K562 (cell line): Measurements from ENCODE around the gene ZBTB46. TPM values are rescaled to one million over a fixed set of nuclear protein-coding genes. Genes with fewer than 3 reads are reported as not detected.

Experiments
- ATAC-seq: fragments of 200-7000 bp; cut with Tn5 transposase; 3 replicates; pipeline ENCODE4 v1.9.1; 2020; ENCODE audit warnings: moderate library complexity
- BruUV-seq: library from RNA; stranded (reverse); fragments of 400-500 nt; replicated peaks from 2 replicates; lab custom pipeline; 2021; lab: Mats Ljungman, UMichigan
- CTCF ChIA-PET: fragments of 300-600 bp; formaldehyde crosslinking; extraction: SDS; loops from one replicate; lab custom pipeline; 2021; ENCODE audit warnings: low intra/inter-chr PET ratio; lab: Yijun Ruan, JAX
- POLR2A ChIA-PET: fragments of 300-600, 350-650 bp; sonication (Branson Sonifier 250); formaldehyde crosslinking; extraction: SDS; loops from one replicate; lab custom pipeline; 2021; ENCODE audit warnings: antibody characterized with exemption, inconsistent platforms; lab: Yijun Ruan, JAX
- DNase-seq, 4 experiments: peaks; one replicate each; pipeline versions ENCODE4 v3.0.0 to v3.0.0-alpha.2; 2011 to 2018; ENCODE audit warnings: low spot score in 3 of 4, mixed read lengths in 3 of 4; ENCODE audit errors: extremely low read depth in 1 of 4
- FAIRE-seq: peaks from 2 replicates; lab custom pipeline; 2011; peaks lifted over from hg19 to GRCh38; lab: Jason Lieb, UNC
- H2AFZ ChIP-seq: 2 replicates; pipeline ENCODE4 v1.6.0; 2011; ENCODE audit warnings: low read depth, low read length, control low read depth, inconsistent platforms
- H3K27ac ChIP-seq: fragments of 200-600 bp; 3 replicates; pipeline ENCODE4 v1.8.0; 2011; ENCODE audit warnings: low read depth, mild to moderate bottlenecking, control low read depth, inconsistent platforms, low read length, moderate library complexity, mixed read lengths; ENCODE audit errors: extremely low read depth
- H3K27me3 ChIP-seq, 2 experiments: fragments of 300-600 bp in 1 of 2; 2 replicates in 1 of 2; 3 replicates in 1 of 2; pipeline versions ENCODE4 v1.6.0 to v1.8.0; 2011; ENCODE audit warnings: inconsistent platforms in 2 of 2, low read length in 2 of 2, mild to moderate bottlenecking in 1 of 2, mixed read lengths in 1 of 2, moderate library complexity in 1 of 2; ENCODE audit not compliant: control insufficient read depth in 2 of 2, insufficient read depth in 2 of 2
- H3K36me3 ChIP-seq: fragments of 300-600 bp; 3 replicates; pipeline ENCODE4 v1.8.0; 2011; ENCODE audit warnings: mild to moderate bottlenecking, low read length, inconsistent platforms; ENCODE audit not compliant: control insufficient read depth, insufficient read depth
- H3K4me1 ChIP-seq, 2 experiments: fragments of 200-600 bp in 1 of 2; replicated peaks in 1 of 2; 2 replicates in 1 of 2; 3 replicates in 1 of 2; pipeline versions ENCODE4 v1.5.1 to v1.8.0; 2011; ENCODE audit warnings: inconsistent platforms in 2 of 2, low read length in 2 of 2, mild to moderate bottlenecking in 1 of 2, mixed read lengths in 1 of 2, moderate library complexity in 1 of 2; ENCODE audit not compliant: control insufficient read depth in 2 of 2, insufficient read depth in 2 of 2
- H3K4me2 ChIP-seq: 2 replicates; pipeline ENCODE4 v1.6.1; 2011; ENCODE audit warnings: low read length, control low read depth, inconsistent platforms, mixed read lengths; ENCODE audit not compliant: insufficient read depth
- H3K4me3 ChIP-seq: fragments of 200-600 bp; sonication (generic), shearing (Covaris generic); 2 replicates; pipeline ENCODE4 v1.5.1; 2016; ENCODE audit warnings: control low read depth, inconsistent platforms
- H3K79me2 ChIP-seq: fragments of 200-600 bp; 3 replicates; pipeline ENCODE4 v1.8.0; 2011; ENCODE audit warnings: low read length, inconsistent platforms; ENCODE audit not compliant: control insufficient read depth, insufficient read depth
- H3K9ac ChIP-seq, 2 experiments: 2 replicates each; pipeline versions ENCODE4 v1.6.0 to v1.6.1; 2011; ENCODE audit warnings: low read depth in 2 of 2, low read length in 2 of 2, control low read depth in 1 of 2, inconsistent platforms in 1 of 2, mild to moderate bottlenecking in 1 of 2, mixed read lengths in 1 of 2; ENCODE audit not compliant: insufficient read depth in 1 of 2
- H3K9me1 ChIP-seq: one replicate; pipeline ENCODE4 v1.6.0; 2011; ENCODE audit warnings: inconsistent platforms, mild to moderate bottlenecking, low read length, moderate library complexity; ENCODE audit not compliant: control insufficient read depth, insufficient read depth
- H3K9me3 ChIP-seq: replicated peaks from 2 replicates; pipeline ENCODE4 v1.5.1; 2011; ENCODE audit warnings: low read depth, low read length, inconsistent platforms; ENCODE audit not compliant: control insufficient read depth, insufficient read depth
- H4K20me1 ChIP-seq: replicated peaks from 2 replicates; pipeline ENCODE4 v1.6.1; 2011; ENCODE audit warnings: low read length, inconsistent platforms, mixed read lengths; ENCODE audit not compliant: control insufficient read depth, insufficient read depth
- CEBPB ChIP-seq: fragments of 450-650 bp; IDR thresholded peaks from 2 replicates; pipeline ENCODE4 v1.6.1; 2016; ENCODE audit warnings: missing genetic modification characterization, missing compliant biosample characterization
- FOXK2 ChIP-seq, 2 experiments: fragments of 450-650 bp; IDR thresholded peaks in 1 of 2; conservative IDR thresholded peaks in 1 of 2; 2 replicates each; pipeline ENCODE4 v1.6.1; 2016; ENCODE audit warnings: low read depth in 2 of 2, mild to moderate bottlenecking in 1 of 2
- NFIC ChIP-seq: fragments of 450-650 bp; IDR thresholded peaks from 2 replicates; pipeline ENCODE4 v1.6.1; 2017; ENCODE audit warnings: mild to moderate bottlenecking, inconsistent platforms
- SP1 ChIP-seq: sonication (generic); formaldehyde crosslinking; IDR thresholded peaks from 2 replicates; pipeline ENCODE4 v1.8.1; 2022; ENCODE audit warnings: mild to moderate bottlenecking, missing genetic modification reagents
- TAF1 ChIP-seq: IDR thresholded peaks from 2 replicates; pipeline ENCODE4 v1.6.1; 2011; ENCODE audit warnings: mild to moderate bottlenecking, low read length, moderate library complexity; ENCODE audit not compliant: insufficient read depth, control insufficient read depth, severe bottlenecking; ENCODE audit errors: extremely low read depth
- ZBTB7A ChIP-seq: IDR thresholded peaks from 2 replicates; pipeline ENCODE4 v1.6.1; 2011; ENCODE audit warnings: low read depth, mild to moderate bottlenecking, low read length, moderate library complexity, borderline replicate concordance; ENCODE audit not compliant: control insufficient read depth
- ZNF717 ChIP-seq: fragments of 250-450 bp; sonication (Bioruptor Pico); IDR thresholded peaks from 2 replicates; pipeline ENCODE4 v1.5.0; 2021
- WGBS: fragments of 100-300 bp; shearing (Covaris generic); methylation state at CpG from one replicate; pipeline ENCODE4 v1.1.6; 2016; ENCODE audit warnings: low coverage, mixed read lengths; ENCODE audit not compliant: insufficient coverage; ENCODE audit errors: missing lambda C conversion rate; 5-methylcytosine and 5-hydroxymethylcytosine counted together
- in situ Hi-C: fragments of 300-500 bp; cut with MboI; formaldehyde crosslinking; loops from 4 replicates; pipeline ENCODE4 v1.15.0; 2018; ENCODE audit warnings: inconsistent platforms, mixed read lengths
- intact Hi-C: fragments of 100-400 bp; cut with micrococcal nuclease; formaldehyde crosslinking; loops from 2 replicates; pipeline ENCODE4 v1.14.2; 2022
- polyA plus RNA-seq, 8 experiments: library from polyadenylated mRNA; depleted of rRNA in 4 of 8; stranded (reverse) in 5 of 8; unstranded in 3 of 8; fragments of >200 nt; fragmentation: Nextera tagmentation in 2 of 8; fragmentation: Illumina TruSeq in 1 of 8; extraction: Ambion mirVana in 2 of 8; extraction: Trizol in 1 of 8; gene quantifications; 2 replicates each; pipeline versions ENCODE4 v1.2.1 to v1.2.3, GENCODE V29; 2011 to 2014; ENCODE audit warnings: inconsistent platforms in 1 of 8, missing spikeins in 1 of 8
- total RNA-seq, 7 experiments: library from RNA; depleted of rRNA in 6 of 7; stranded (reverse); fragments of >200 nt in 6 of 7; fragmentation: Illumina TruSeq in 2 of 7; extraction: Trizol in 2 of 7; gene quantifications; 2 replicates each; pipeline versions ENCODE4 v1.2.1 to v1.2.3, GENCODE V29; 2011 to 2021; ENCODE audit warnings: low replicate concordance in 1 of 7
- TF ChIP-seq, protein P1 (sequence below): fragments of 450-650 bp; IDR thresholded peaks from 2 replicates; pipeline ENCODE4 v1.6.1; 2016; ENCODE audit warnings: antibody characterized with exemption
- TF ChIP-seq, protein P2 (sequence below): IDR thresholded peaks from 2 replicates; pipeline ENCODE4 v1.6.1; 2011; ENCODE audit warnings: borderline replicate concordance, low read depth, mild to moderate bottlenecking, moderate library complexity, low read length; ENCODE audit not compliant: insufficient read depth, poor library complexity, severe bottlenecking
- TF ChIP-seq, protein P3 (sequence below), 2 experiments: fragments of 450-650 bp; conservative IDR thresholded peaks; 2 replicates each; pipeline ENCODE4 v1.6.1; 2017; ENCODE audit warnings: mild to moderate bottlenecking in 2 of 2, moderate library complexity in 2 of 2
- TF ChIP-seq, protein P4 (sequence below): fragments of 250-450 bp; sonication (Bioruptor Pico); IDR thresholded peaks from 2 replicates; pipeline ENCODE4 v1.5.0; 2021
- TF ChIP-seq, protein P5 (sequence below): fragments of 450-650 bp; IDR thresholded peaks from 2 replicates; pipeline ENCODE4 v1.6.1; 2016; ENCODE audit warnings: missing biosample characterization, missing genetic modification characterization

Gene ZBTB46
- total and polyA plus RNA-seq, 9 of the 15 experiments (the other 6 are each of a cell fraction or from before 2014, with no cell fraction given): 0.29 to 4.1 (median 1.1) TPM

DNA sequence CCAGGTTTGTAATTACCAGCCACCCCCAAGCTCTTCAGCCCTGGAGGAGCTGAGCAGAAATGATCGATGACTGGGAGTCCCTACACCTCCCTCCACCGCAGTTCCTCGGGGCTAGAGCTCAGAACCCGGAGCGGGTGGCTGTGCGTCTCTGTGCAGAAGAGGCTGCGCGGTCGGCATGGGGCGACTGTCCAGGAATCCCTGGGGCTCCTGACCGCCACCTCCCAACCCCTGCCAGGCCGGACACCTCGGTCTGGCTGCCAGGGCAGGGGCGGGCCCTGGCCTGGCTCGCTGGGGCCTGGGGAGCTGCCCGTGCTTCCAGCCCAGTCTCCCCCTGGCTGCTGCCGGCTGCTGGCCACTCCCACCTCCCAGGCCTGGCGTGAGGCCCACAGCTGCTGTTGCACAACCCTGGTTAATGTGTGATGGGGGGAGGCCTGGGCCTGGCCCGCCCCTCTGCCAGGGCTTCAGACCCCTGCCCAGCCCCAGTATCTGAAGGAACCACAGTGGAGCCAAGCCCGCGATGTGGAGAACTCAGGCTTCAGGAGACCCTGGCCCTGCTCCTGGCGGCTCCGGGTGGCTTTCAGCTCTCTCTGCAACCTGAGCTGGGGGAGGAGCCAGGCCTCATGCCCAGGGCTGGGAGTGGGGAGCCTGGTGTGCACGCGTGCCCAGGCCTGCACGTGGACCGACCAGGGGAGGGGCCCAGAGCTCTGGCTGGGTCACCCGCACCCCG is 90.3 kb downstream of the ZBTB46 start:
- H3K4me3 ChIP-seq: peak overlapping the region; percentile 66
- in situ Hi-C loops: no loop called here
- peaks cover 11 to 78% of the 10 kb centered on the region in 2 experiments for H3K4me1 ChIP-seq
- FAIRE-seq: peak; percentile 93
- intact Hi-C loops: no loop called here
- H2AFZ ChIP-seq: peak overlapping the region; percentile 70
- H3K9me3 ChIP-seq: no peaks in the 10 kb centered on the region
- ATAC-seq: peak; percentile 80
- peak; percentile 65 to 87 (median 76) for DNase-seq
- no peaks in the 10 kb centered on the region for H3K27me3 ChIP-seq
- ChIA-PET CTCF (no interaction called here), POLR2A (interaction anchor here (0.6 to 2.0 kb wide), 13 partner anchors 10 to 240 kb away, joined by 3 to 7 read pairs (median 3); partner anchors contain the start of genes ARFRP1, PRPF6 and ZGPAT)
- WGBS: under 1% methylated on average over 16 of the region's 29 CpGs
- peaks cover 44% of the 10 kb centered on the region; the same call in 1 of the 3 replicates for H3K36me3 ChIP-seq
- H3K9me1 ChIP-seq: no peaks in the 10 kb centered on the region
- H3K27ac ChIP-seq: peak overlapping the region; percentile 82
- peaks cover 16% of the 10 kb centered on the region for H3K79me2 ChIP-seq
- TSS peak; percentile 44 for BruUV-seq
- peak overlapping the region; percentile 82 to 96 for H3K9ac ChIP-seq
- peak overlapping the region; percentile 84 for H3K4me2 ChIP-seq
- no peaks in the 10 kb centered on the region; the same call in 1 of the 2 replicates for H4K20me1 ChIP-seq
- peak; percentile 27 for TF ChIP-seq TAF1
- TF ChIP-seq, protein P1, sequence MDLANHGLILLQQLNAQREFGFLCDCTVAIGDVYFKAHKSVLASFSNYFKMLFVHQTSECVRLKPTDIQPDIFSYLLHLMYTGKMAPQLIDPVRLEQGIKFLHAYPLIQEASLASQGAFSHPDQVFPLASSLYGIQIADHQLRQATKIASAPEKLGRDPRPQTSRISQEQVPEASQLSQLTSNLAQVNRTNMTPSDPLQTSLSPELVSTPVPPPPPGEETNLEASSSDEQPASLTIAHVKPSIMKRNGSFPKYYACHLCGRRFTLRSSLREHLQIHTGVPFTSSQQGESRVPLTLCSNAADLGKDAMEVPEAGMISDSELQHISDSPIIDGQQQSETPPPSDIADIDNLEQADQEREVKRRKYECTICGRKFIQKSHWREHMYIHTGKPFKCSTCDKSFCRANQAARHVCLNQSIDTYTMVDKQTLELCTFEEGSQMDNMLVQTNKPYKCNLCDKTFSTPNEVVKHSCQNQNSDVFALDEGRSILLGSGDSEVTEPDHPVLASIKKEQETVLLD: 0 out of 2 replicates have a peak, but pooled peaks have one; percentile 23
- TF ChIP-seq, protein P2, sequence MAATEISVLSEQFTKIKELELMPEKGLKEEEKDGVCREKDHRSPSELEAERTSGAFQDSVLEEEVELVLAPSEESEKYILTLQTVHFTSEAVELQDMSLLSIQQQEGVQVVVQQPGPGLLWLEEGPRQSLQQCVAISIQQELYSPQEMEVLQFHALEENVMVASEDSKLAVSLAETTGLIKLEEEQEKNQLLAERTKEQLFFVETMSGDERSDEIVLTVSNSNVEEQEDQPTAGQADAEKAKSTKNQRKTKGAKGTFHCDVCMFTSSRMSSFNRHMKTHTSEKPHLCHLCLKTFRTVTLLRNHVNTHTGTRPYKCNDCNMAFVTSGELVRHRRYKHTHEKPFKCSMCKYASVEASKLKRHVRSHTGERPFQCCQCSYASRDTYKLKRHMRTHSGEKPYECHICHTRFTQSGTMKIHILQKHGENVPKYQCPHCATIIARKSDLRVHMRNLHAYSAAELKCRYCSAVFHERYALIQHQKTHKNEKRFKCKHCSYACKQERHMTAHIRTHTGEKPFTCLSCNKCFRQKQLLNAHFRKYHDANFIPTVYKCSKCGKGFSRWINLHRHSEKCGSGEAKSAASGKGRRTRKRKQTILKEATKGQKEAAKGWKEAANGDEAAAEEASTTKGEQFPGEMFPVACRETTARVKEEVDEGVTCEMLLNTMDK: peak; percentile 32
- TF ChIP-seq, protein P3, sequence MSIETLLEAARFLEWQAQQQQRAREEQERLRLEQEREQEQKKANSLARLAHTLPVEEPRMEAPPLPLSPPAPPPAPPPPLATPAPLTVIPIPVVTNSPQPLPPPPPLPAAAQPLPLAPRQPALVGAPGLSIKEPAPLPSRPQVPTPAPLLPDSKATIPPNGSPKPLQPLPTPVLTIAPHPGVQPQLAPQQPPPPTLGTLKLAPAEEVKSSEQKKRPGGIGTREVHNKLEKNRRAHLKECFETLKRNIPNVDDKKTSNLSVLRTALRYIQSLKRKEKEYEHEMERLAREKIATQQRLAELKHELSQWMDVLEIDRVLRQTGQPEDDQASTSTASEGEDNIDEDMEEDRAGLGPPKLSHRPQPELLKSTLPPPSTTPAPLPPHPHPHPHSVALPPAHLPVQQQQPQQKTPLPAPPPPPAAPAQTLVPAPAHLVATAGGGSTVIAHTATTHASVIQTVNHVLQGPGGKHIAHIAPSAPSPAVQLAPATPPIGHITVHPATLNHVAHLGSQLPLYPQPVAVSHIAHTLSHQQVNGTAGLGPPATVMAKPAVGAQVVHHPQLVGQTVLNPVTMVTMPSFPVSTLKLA (conservative IDR thresholded peaks at IDR 0.05): peak; percentile 83 to 88
- TF ChIP-seq FOXK2 (conservative IDR thresholded peaks at IDR 0.05 in 1 of 2, IDR thresholded peaks at IDR 0.05 in 1 of 2; ENCODE audit: low read depth in 2 of 2): no peak
- TF ChIP-seq NFIC: peak; percentile 92
- peak; percentile 100 for TF ChIP-seq CEBPB (tag)
- peak; percentile 68; the same call in 1 of the 2 replicates for TF ChIP-seq ZBTB7A
- TF ChIP-seq, protein P4, sequence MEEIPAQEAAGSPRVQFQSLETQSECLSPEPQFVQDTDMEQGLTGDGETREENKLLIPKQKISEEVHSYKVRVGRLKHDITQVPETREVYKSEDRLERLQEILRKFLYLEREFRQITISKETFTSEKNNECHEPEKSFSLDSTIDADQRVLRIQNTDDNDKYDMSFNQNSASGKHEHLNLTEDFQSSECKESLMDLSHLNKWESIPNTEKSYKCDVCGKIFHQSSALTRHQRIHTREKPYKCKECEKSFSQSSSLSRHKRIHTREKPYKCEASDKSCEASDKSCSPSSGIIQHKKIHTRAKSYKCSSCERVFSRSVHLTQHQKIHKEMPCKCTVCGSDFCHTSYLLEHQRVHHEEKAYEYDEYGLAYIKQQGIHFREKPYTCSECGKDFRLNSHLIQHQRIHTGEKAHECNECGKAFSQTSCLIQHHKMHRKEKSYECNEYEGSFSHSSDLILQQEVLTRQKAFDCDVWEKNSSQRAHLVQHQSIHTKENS (CRISPR knock-in tag): no peak
- no peak for TF ChIP-seq ZNF717 (CRISPR knock-in tag)
- peak; percentile 56 for TF ChIP-seq SP1
- TF ChIP-seq, protein P5, sequence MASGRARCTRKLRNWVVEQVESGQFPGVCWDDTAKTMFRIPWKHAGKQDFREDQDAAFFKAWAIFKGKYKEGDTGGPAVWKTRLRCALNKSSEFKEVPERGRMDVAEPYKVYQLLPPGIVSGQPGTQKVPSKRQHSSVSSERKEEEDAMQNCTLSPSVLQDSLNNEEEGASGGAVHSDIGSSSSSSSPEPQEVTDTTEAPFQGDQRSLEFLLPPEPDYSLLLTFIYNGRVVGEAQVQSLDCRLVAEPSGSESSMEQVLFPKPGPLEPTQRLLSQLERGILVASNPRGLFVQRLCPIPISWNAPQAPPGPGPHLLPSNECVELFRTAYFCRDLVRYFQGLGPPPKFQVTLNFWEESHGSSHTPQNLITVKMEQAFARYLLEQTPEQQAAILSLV (tag): peak; percentile 83
